Body of pancreas (tissue), 4 donors: ENCODE data around the gene MEFV.

Source experiments
- CTCF ChIP-seq, 7 experiments: fragments of 450-650 bp in 4 of 7; fragments of 200-600 bp in 3 of 7; sonication (generic) in 3 of 7; IDR thresholded peaks; one replicate each; pipeline ENCODE4 v1.5.1; 2016 to 2019; ENCODE audit warnings: antibody characterized with exemption in 7 of 7
- POLR2A ChIP-seq, 3 donors: fragments of 450-650 bp; IDR thresholded peaks; one replicate each; pipeline ENCODE4 v1.6.1; 2016; ENCODE audit warnings: antibody characterized with exemption in 3 of 3, mild to moderate bottlenecking in 2 of 3

DNA sequence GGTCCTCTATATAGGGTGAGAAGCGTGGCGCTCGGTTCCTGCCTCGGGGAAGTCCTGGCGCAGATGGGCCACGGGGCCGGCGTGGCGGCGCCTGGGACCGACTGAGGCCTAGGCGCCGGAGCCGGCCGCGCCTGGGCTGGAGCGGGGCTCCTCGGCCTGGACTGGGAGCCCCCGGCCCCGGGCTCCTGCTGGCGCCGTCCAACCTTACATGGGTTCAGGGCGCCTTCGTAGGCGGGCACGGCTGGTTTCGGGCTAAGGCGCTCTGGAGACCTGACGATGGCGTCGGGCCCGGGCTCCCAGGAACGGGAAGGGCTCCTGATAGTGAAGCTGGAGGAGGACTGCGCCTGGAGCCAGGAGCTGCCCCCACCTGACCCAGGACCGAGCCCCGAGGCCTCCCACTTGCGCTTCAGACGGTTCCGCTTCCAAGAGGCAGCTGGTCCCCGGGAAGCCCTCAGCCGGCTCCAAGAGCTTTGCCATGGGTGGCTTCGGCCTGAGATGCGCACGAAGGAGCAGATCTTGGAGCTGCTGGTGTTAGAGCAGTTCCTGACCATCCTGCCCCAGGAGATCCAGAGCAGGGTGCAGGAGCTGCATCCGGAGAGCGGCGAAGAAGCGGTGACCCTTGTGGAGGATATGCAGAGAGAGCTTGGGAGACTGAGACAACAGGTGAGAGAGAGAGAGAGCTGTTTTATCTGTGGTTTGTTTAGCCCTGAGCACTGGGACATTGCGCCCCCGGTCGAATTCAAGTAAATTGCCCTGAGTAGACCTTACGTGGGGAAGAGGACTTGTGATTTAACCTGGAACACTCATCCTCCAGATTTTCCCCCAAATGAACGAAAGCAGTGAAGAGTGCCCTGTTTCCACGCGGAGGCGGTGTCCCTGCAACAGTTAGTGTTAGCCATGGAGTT is 27.4 kb upstream of the MEFV start:
- TF ChIP-seq CTCF (IDR thresholded peaks at IDR 0.05) = no peak
- TF ChIP-seq POLR2A (IDR thresholded peaks at IDR 0.05) = no peak
